D341Med (cell line): ENCODE data around the gene DYNC2H1.

Experiments
- DNase-seq: peaks from one replicate; pipeline ENCODE4 v3.0.0; 2012; ENCODE audit warnings: low spot score

Gene DYNC2H1

DNA sequence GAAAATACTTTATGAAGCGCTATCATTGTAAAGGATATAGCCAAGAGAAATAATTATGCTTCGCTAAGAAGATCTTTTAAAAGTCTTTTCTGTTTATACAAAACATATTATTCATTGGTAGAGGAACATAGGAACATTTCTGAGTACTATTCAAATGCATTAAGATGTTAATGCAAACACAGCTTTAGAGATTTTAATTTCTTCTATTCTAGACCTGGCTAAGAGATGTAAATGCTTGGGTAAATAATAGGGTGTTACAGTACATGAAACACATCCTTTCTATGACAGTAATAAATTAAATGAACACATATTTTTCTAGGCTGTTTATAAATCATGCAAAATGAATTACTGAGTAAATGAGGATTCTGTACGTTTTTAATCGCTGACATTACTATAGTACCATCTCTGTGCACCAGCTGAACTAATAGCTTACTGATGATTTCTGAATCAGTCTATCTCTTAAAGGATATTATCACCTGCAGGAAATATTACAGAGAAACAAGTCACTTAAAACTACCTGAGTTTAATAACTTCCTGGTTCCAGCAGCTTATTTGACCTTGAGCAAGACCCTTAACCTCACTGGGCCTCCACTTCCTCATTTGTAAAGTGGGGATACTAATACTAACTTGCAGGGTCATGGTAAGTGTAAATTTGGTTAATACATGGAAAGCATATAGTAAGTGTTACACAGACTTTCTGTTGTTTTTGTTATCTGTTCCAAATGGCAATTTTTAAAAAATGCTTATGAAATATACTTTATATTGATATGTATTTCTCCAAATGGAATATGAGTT is 344.9 kb downstream of the DYNC2H1 start:
- DNase-seq = no peak

GRCh38 chr11:103464420-103464819 is 355.2 kb downstream of the DYNC2H1 start:
- DNase-seq = no peak

DNA sequence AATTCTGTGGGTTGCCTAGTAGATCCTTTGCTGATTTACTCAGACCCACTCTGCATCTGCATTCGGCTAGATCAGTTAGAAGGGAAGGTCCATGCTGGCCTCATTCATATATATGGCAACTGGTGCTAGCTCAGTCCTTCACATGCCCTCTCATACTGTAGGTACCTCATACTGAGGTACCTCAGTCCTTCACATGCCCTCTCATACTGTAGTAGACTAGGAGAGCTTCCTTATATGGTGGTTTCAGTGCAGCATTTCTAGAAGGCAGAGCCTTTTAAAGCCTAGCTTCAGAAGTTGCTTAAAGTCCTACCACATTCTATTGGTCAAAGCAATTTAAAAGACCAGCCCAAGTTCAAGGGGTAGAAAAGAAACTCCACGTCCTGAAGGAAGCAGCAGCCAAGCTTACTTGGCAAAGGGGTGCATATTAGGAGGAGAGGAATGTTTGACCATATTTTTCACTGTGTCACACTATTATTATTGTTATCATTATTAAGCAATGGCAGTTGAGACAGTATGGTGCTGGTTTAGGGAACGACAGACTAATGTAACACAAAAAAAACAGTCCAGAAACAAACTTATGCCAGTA is 356.4 kb downstream of the DYNC2H1 start:
- DNase-seq = no peak

- no peak for DNase-seq
These were observed 362.3 kb downstream of the DYNC2H1 start for GRCh38 chr11:103471546-103471945.

- no peak for DNase-seq
These were observed 367.6 kb downstream of the DYNC2H1 start for GRCh38 chr11:103476874-103477273.

DNA sequence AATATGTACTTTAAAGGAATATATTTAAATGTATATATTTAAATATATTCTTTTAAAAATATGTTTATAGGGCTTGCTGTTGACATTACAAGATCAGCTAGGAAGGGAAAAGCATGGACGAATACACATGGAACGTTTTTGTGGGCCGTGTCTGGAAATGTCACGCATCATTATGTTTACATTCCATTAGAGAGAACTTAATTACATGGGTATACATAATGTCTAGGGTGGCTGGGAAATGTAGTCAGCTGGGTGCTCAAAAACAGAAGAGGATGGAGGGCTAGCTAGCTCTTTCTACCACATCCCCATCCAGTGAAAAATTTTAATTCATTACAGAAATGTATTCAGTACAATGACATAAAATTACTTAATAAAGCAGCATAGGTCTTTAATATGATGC is 371.2 kb downstream of the DYNC2H1 start:
- DNase-seq = no peak

GRCh38 chr11:103483996-103484395 is 374.8 kb downstream of the DYNC2H1 start:
- no peak for DNase-seq

DNA sequence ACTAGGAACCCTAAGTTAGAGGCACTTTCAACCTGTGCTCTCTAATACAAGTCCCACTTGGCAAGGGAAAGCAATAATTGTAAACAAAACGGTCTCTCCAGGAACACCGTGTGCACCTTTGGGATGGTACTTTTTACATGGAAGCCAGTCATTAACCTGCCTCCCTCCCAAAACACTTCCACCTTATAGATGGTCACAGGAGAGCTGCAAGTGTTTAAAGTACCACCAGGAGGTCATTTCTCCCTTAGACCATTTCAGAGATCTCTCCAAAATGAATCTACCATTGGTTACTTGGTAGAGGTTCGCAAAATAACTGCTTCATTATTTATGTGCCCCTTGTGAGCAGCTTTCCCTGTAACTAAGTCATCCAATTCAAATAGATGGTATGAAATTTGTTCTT is 375.3 kb downstream of the DYNC2H1 start:
- no peak for DNase-seq

DNA sequence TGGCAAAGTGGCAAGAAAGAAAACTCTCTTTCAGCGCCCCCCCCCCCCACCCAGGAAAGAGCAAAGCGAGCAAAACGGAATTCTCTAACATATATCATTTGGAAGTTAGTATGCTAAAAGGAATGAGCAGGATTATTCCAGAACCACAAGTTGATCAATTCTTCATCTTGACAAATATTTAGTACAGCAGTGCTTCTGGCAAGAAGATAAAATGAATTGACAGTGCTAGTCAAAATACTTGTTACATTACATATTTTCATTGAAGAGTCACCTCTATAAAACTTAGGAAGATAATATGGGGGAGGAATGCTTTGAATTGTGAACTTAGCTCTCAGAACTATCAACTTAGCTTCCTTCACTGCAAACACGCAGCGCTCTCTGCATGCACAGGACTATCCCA is 377.4 kb downstream of the DYNC2H1 start:
- DNase-seq = no peak

DNA sequence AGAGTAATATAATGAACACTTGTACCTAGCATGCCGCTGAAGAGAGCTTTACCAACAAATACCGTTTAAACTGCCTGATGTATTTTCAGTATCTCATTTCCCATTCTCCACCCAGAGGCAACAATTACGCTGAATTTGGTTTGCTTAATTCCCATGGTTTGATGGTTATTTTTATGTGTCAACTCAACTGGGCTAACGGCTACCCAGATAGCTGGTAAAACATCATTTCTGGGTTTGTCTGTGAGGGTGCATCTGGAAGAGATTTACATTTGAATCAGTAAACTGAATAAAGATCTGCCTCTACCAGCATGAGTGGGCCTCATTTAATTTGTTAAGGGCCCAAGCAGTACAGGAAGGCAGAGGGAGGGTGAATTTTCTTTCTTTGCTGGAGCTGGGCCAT is 377.9 kb downstream of the DYNC2H1 start:
- DNase-seq = no peak

- no peak for DNase-seq
These were observed 378.8 kb downstream of the DYNC2H1 start for GRCh38 chr11:103488031-103488461.

DNA sequence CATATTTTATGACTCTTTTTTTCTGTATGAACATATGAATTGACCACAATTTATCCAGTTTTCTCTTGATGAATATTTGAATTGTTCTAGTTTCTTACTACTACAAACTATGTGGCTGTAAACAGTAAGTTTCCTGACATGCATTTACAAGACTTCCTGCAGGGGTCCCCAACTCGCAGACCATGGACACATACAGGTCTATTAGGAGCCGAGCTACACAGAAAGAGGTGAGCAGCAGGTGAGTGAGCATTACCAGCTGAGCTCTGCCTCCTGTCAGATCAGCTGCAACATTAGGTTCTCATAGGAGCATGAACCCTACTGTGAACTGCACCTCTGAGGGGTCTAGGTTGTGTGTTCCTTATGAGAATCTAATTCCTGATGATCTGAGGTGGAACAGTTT is 379.4 kb downstream of the DYNC2H1 start:
- DNase-seq = no peak

GRCh38 chr11:103491777-103492176 is 382.6 kb downstream of the DYNC2H1 start:
- no peak for DNase-seq

DNA sequence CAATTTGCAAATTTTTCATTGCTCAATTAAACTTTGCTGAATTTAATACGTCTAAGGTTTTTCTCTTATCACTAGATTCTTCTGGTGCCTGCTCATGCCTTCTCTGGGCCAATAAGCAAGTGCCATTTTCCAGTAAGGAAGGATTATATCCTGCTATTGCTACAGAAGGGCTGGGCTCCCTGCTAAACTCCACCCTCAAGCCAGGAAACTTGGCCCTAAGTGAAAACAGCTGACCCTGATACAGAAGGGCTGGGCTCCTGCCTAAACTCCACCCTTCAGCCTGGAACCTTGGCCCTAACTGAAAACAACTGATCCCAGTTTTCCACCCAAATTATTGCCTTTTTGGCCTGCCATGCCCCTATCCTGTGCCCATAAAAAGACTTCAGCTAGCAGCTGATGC is 385.3 kb downstream of the DYNC2H1 start:
- no peak for DNase-seq

DNA sequence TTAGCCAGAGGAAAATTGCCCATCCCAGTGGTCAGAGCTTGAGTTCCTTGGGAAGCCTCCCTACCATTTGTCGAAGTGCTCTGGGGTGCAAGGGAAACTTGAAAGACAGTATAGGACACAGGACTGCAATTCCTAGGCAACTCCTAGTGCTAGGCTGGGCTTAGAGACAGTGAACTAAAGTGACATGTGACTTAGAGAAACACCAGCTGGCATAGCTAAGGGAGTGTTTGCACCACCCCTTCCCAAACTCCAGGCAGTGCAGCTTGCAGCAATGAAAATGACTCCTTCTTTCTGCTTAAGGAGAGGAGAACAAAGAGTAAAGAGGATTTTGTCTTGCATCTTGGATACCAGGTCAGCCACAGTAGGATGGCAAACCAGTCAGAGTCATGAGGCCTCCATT is 388.0 kb downstream of the DYNC2H1 start:
- no peak for DNase-seq

DNA sequence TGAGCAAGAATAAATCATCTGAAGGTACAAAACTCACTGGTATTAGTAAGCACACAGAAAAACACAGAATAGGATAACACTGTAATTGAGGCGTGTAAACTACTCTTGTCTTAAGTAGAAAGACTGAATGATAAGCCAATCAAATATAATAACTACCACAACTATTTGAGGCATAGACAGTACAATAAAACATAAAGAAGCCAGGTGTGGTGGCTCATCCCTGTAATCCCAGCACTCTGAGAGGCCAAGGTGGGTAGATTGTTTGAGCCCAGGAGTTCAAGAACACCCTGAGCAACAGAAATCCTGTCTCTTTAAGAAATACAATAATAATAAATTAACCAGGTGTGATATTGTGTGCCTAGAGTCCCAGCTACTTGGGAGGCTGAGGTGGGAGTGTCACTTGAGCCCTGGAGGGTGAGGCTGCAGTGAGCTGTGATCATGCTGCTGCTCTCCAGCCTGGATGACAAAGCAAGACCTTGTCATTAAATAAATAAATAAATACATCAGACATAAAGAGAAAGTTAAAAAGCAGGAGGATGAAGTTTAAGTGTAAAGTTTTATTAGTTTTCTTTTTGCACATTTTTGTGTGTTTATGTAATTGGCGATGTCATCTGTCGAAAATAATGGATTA is 390.6 kb downstream of the DYNC2H1 start:
- DNase-seq = no peak

DNA sequence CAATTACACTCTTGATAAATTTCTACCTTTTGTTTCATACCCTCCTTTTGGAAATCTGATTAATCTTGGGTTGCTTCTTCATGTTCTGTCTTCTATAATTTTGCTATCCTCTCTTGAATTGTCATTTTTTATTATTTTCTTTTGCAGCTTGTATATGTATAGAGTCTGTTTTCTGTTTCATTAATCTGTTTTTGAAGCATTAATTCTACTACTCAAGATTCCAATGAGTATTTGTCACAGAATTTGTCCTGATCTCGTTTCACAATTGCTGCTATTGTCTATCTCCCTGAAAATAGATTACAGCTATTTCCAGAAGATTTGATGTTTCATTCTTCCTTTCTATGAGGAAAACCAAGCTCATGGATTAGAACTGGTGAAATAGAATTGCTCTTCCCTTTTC is 406.1 kb downstream of the DYNC2H1 start:
- no peak for DNase-seq

GRCh38 chr11:103520792-103521191 is 411.6 kb downstream of the DYNC2H1 start:
- DNase-seq = no peak

DNA sequence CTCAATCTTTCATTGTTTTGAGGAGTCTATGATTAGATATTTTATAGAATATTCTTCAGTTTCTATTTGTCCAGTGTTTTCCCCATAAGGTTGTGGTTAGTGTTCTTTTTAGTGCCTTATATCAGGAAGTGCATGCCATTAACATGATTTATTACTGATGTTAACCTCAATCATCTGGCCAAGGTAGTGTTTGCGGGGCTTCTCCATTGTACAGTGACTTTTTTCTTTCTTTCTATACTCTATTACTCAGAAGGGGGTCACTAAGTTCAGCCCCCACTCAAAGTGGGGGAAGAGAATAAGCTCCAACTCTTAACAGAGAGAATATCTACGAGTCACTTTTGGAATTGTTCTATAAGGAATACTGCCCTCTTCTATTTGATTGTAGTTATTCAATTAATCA is 415.8 kb downstream of the DYNC2H1 start:
- no peak for DNase-seq

DNA sequence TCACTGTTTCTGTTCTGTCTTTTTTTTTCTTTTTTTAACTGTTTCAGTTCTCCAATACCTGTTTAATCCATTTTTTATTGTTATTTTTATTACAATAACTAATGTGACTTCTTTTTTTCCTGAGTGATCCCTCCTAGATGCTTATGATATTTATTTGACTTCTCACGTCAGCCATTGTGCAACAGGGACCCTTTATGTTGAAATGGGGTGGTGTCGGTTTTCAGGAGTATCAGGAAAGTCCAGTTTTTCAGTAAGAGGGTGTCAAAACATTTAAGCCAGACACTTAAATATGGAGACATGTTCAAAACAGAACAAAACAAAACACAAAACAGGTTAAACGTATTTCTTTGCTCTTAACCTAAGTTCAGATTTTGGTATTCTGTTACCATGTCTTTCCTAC is 418.8 kb downstream of the DYNC2H1 start:
- no peak for DNase-seq

- DNase-seq = no peak
These were observed 419.4 kb downstream of the DYNC2H1 start for GRCh38 chr11:103528596-103528995.

DNA sequence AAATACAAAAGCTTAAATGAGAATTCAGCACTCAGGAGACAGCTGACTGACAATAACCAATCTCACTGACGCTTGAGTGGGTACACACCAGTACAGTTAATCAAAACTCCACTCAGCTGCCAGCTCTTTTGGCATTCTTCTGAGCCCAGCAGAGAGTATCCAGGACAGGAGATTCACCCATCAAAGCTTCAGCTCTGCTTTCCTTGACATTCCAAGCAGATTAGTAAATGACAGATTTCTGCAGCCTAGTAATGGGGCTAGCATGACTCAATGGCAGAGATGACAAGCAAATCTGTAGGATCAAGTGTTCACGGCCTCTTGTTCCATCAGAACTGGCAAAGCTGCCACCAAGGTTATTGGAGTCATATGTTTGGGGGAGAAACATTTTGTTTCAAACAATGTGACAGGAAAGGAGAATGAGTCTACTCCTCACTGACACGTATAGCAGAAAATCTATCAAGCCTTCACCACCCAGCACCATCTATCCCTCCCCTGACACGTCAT is 420.0 kb downstream of the DYNC2H1 start:
- no peak for DNase-seq
